ENCODE data around the gene GUCA1A. TPM values are rescaled to one million over a fixed set of nuclear protein-coding genes. Genes with fewer than 3 reads are reported as not detected.
A peak's percentile ranks its signal among the peaks of the same experiment; 100 is the strongest.

The GUCA1A gene
- total RNA-seq, 1 donor from 2014 or later, result 0.41 TPM

DNA sequence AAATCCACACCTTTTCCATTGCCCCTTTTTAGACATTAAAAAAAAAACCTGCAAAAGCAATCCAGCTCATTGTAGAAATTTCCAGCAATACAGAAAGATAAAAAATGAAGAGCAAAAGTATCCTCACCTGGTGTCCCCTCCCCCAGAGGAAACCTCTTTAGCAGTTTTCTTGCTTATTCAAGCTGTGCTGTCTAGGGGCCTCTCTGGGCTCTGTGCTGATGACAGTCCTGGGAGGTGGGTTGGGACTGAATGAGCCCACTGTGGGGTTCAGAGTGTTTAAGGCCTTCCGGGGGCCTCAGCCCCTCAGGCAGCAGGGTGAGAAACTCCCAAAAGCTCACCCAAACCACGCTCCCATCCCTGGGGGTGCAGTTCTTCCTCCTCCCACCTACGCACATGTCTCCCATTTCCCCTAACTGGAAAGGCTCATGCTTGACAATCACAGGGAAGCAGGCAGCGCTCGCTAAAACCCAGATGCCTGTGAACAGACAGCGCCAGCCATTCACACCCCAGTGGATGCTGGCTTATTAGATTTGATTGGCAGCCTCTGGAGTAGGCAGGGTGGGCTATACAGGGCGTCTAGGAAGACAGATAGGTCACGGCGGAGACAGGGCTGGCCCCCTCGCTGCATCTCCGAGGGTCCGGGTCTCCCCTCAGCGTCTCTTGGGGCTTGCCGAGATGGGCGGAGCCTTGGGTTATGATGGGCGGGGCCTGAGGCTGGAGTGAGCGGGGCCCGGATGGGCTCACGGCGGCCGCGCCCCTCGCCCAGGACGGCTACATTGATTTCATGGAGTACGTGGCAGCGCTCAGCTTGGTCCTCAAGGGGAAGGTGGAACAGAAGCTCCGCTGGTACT, 4.6 kb downstream of the GUCA1A start:
- H3K36me3 Mint-ChIP-seq, result no peaks in the 10 kb centered on the region
- H3K27me3 Mint-ChIP-seq, result peaks cover 6% of the 10 kb centered on the region
- H3K4me3 Mint-ChIP-seq, result peak overlapping the region; percentile 79
- no peaks in the 10 kb centered on the region for H3K9me3 Mint-ChIP-seq
- TF ChIP-seq, protein P1, sequence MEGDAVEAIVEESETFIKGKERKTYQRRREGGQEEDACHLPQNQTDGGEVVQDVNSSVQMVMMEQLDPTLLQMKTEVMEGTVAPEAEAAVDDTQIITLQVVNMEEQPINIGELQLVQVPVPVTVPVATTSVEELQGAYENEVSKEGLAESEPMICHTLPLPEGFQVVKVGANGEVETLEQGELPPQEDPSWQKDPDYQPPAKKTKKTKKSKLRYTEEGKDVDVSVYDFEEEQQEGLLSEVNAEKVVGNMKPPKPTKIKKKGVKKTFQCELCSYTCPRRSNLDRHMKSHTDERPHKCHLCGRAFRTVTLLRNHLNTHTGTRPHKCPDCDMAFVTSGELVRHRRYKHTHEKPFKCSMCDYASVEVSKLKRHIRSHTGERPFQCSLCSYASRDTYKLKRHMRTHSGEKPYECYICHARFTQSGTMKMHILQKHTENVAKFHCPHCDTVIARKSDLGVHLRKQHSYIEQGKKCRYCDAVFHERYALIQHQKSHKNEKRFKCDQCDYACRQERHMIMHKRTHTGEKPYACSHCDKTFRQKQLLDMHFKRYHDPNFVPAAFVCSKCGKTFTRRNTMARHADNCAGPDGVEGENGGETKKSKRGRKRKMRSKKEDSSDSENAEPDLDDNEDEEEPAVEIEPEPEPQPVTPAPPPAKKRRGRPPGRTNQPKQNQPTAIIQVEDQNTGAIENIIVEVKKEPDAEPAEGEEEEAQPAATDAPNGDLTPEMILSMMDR (conservative IDR thresholded peaks at IDR 0.05), result no peak
- DNase-seq (ENCODE audit: extremely low spot score, unreplicated experiment), result no peak
- H3K27ac Mint-ChIP-seq, result no peak overlapping the region
- H3K4me1 Mint-ChIP-seq (ENCODE audit: unreplicated experiment), result no peaks in the 10 kb centered on the region

DNA sequence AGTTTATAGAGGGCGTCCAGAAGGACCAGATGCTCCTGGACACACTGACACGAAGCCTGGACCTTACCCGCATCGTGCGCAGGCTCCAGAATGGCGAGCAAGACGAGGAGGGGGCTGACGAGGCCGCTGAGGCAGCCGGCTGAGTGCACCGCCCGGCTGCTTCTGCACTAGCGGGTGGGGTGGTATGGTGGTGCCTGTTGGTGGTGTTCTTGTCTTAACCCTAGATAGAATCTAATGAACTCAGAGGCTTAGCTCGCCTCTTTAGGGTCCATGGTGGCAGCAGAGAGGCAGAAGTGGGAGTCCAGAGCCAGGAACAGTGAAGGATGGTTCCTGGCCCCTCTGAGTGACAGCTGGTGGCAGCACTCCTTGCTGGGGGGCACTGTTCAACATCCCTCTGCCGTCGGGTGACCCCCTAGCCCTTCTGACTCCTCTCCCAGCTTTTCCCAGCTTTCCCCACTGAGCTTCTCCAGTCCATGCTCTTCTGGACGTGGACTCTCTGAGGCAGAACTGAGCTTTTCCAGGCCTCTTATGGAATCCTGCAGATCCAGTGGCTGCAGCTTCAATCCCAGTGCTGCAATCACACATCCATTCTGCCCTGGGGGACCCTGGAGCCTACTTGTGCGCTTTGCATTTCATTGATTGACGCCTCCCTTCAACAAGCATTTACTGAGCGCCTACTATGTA, 6.2 kb downstream of the GUCA1A start:
- no peaks in the 10 kb centered on the region for H3K9me3 Mint-ChIP-seq
- peaks cover 6% of the 10 kb centered on the region for H3K27me3 Mint-ChIP-seq
- no peaks in the 10 kb centered on the region for H3K4me1 Mint-ChIP-seq (ENCODE audit: unreplicated experiment)
- H3K4me3 Mint-ChIP-seq, result no peak overlapping the region
- TF ChIP-seq, protein P1 (conservative IDR thresholded peaks at IDR 0.05), result no peak
- no peak for DNase-seq (ENCODE audit: extremely low spot score, unreplicated experiment)
- no peak overlapping the region for H3K27ac Mint-ChIP-seq
- no peaks in the 10 kb centered on the region for H3K36me3 Mint-ChIP-seq

DNA sequence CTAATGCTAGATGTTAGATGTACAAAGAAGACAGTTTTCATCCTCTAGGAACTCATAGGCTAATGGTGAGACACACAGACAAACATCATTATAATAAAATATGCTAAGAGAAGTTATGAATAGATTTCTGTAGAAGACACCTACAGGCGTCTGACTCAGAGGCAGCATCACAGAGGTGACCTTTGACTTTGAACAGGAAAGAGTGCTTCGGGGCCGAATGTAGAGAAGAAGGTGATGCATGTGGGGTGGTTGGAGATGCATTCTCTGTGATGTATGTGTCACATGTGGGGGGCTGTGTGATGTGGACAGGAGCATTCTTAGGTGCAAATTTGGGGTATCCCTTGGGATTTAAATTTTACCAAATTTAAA, 6.8 kb downstream of the GUCA1A start:
- no peak overlapping the region for H3K27ac Mint-ChIP-seq
- TF ChIP-seq, protein P1 (conservative IDR thresholded peaks at IDR 0.05), result no peak
- no peak for DNase-seq (ENCODE audit: extremely low spot score, unreplicated experiment)
- H3K4me1 Mint-ChIP-seq (ENCODE audit: unreplicated experiment), result no peaks in the 10 kb centered on the region
- no peaks in the 10 kb centered on the region for H3K36me3 Mint-ChIP-seq
- no peak overlapping the region for H3K4me3 Mint-ChIP-seq
- peaks cover 6% of the 10 kb centered on the region for H3K27me3 Mint-ChIP-seq
- H3K9me3 Mint-ChIP-seq, result no peaks in the 10 kb centered on the region

DNA sequence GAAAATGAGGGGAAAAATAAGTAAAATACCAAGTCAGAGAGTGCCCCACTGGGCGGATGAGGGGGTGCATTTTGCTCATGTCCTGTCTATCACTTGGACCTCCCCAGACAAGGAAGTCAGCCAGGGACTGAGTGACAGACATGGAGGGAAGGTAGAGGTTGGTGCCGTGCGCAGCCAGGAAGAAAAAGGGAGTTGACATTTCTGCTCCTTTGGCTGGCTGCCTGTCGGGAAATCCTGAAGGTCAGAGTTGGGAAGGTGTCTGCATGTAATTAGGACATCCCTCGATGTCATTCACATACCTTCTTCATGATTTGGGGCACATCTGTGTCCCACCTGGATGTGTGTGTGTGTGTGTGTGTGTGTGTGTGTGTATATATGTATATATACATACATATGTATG, 8.9 kb downstream of the GUCA1A start:
- no peak for DNase-seq (ENCODE audit: extremely low spot score, unreplicated experiment)
- Mint-ChIP-seq H3K36me3 (no peaks in the 10 kb centered on the region), H3K27ac (no peak overlapping the region), H3K4me1 (ENCODE audit: unreplicated experiment) (no peaks in the 10 kb centered on the region), H3K4me3 (no peak overlapping the region), H3K9me3 (no peaks in the 10 kb centered on the region), H3K27me3 (peaks cover 6% of the 10 kb centered on the region)
- TF ChIP-seq, protein P1 (conservative IDR thresholded peaks at IDR 0.05), result no peak

DNA sequence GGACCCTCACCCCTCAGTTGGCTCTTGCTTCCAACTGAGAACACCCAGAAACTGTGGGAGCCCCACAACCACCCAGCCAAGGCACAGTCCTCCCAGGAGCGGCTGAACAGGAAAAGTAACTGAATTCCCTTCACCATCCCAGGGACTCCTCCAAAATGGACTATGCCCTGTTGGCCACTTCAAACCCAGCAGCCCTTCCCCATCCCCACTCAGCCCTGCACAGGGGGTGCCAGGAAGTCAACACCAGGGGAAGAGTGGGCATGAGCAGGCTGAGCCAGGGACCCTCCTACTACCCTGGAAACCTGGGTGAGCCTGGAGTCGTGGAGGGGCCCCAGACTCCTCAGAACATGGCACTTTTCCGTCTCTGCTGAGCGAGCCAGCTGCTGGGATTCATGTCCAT, 11.3 kb downstream of the GUCA1A start:
- no peak overlapping the region for H3K4me3 Mint-ChIP-seq
- no peak overlapping the region for H3K27ac Mint-ChIP-seq
- H3K4me1 Mint-ChIP-seq (ENCODE audit: unreplicated experiment), result no peaks in the 10 kb centered on the region
- TF ChIP-seq, protein P1 (conservative IDR thresholded peaks at IDR 0.05), result no peak
- no peaks in the 10 kb centered on the region for H3K36me3 Mint-ChIP-seq
- no peaks in the 10 kb centered on the region for H3K9me3 Mint-ChIP-seq
- peaks cover 6% of the 10 kb centered on the region for H3K27me3 Mint-ChIP-seq
- no peak for DNase-seq (ENCODE audit: extremely low spot score, unreplicated experiment)
